Hepatocyte (in vitro differentiated cells): ENCODE data around the gene SLC35C1.

ENCODE experiments used
- EZH2 ChIP-seq: fragments of 200-600 bp; sonication (generic); IDR thresholded peaks from 2 replicates; pipeline ENCODE4 v1.6.1; 2016; ENCODE audit warnings: antibody characterized with exemption, mild to moderate bottlenecking, borderline replicate concordance
- TF ChIP-seq, protein P1 (sequence below): fragments of 200-600 bp; sonication (generic); IDR thresholded peaks from 2 replicates; pipeline ENCODE4 v1.5.1; 2016; ENCODE audit warnings: antibody characterized with exemption, mild to moderate bottlenecking; ENCODE audit not compliant: poor library complexity

DNA sequence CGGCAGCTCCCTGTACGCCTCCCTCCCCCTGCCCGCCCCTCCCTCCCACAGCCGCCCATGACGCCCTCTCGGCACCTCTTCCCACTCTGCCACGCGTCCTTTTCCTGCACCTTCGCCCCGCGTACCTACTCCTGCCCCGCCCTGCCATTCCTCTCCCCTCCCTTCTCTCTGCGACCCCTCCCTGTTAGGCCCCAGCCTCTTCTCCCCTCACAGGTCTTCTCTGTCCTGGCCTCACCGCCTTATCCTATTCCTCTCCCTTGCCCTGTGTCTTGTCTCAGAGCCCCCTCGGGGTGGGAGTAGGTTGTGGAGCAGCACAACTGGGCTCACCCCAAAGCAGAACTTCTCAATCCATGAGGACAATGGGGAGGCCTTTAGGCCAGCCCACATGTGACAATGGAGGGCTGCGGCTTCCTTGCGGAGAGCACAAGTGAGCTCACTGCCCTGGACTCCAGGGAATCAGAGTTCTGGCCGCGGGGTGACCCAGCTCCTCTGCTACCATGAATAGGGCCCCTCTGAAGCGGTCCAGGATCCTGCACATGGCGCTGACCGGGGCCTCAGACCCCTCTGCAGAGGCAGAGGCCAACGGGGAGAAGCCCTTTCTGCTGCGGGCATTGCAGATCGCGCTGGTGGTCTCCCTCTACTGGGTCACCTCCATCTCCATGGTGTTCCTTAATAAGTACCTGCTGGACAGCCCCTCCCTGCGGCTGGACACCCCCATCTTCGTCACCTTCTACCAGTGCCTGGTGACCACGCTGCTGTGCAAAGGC is 539 bp downstream of the SLC35C1 start:
- TF ChIP-seq, protein P1, sequence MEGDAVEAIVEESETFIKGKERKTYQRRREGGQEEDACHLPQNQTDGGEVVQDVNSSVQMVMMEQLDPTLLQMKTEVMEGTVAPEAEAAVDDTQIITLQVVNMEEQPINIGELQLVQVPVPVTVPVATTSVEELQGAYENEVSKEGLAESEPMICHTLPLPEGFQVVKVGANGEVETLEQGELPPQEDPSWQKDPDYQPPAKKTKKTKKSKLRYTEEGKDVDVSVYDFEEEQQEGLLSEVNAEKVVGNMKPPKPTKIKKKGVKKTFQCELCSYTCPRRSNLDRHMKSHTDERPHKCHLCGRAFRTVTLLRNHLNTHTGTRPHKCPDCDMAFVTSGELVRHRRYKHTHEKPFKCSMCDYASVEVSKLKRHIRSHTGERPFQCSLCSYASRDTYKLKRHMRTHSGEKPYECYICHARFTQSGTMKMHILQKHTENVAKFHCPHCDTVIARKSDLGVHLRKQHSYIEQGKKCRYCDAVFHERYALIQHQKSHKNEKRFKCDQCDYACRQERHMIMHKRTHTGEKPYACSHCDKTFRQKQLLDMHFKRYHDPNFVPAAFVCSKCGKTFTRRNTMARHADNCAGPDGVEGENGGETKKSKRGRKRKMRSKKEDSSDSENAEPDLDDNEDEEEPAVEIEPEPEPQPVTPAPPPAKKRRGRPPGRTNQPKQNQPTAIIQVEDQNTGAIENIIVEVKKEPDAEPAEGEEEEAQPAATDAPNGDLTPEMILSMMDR, result no peak
- TF ChIP-seq EZH2, result no peak
